Ishikawa (cell line): ENCODE data around the gene AGAP2.

ENCODE experiments used
- CEBPB ChIP-seq: IDR thresholded peaks from 2 replicates; pipeline ENCODE4 v1.6.1; 2012
- CREB1 ChIP-seq: IDR thresholded peaks from 2 replicates; pipeline ENCODE4 v1.6.1; 2012; ENCODE audit warnings: low read depth
- EGR1 ChIP-seq: IDR thresholded peaks from 2 replicates; pipeline ENCODE4 v1.6.1; 2012
- EP300 ChIP-seq: IDR thresholded peaks from 2 replicates; pipeline ENCODE4 v1.6.1; 2012; ENCODE audit warnings: borderline replicate concordance
- FOXM1 ChIP-seq: IDR thresholded peaks from 2 replicates; pipeline ENCODE4 v1.6.1; 2012; ENCODE audit warnings: low read depth, borderline replicate concordance
- NFIC ChIP-seq: IDR thresholded peaks from 2 replicates; pipeline ENCODE4 v1.6.1; 2012
- RAD21 ChIP-seq: IDR thresholded peaks from 2 replicates; pipeline ENCODE4 v1.6.1; 2012; ENCODE audit warnings: low read depth
- TAF1 ChIP-seq: IDR thresholded peaks from 2 replicates; pipeline ENCODE4 v1.6.1; 2012; ENCODE audit warnings: low read depth, mild to moderate bottlenecking
- TCF12 ChIP-seq: IDR thresholded peaks from 2 replicates; pipeline ENCODE4 v1.6.1; 2012; ENCODE audit warnings: low read depth
- TEAD4 ChIP-seq: IDR thresholded peaks from 2 replicates; pipeline ENCODE4 v1.6.1; 2012
- USF1 ChIP-seq: IDR thresholded peaks from 2 replicates; pipeline ENCODE4 v1.6.1; 2012
- YY1 ChIP-seq: IDR thresholded peaks from 2 replicates; pipeline ENCODE4 v1.6.1; 2012; ENCODE audit warnings: low read depth
- ZBTB7A ChIP-seq: IDR thresholded peaks from 2 replicates; pipeline ENCODE4 v1.6.1; 2012; ENCODE audit warnings: low read depth
- TF ChIP-seq, protein P1 (sequence below): IDR thresholded peaks from 2 replicates; pipeline ENCODE4 v1.6.1; 2012; ENCODE audit warnings: low read depth, mild to moderate bottlenecking
- TF ChIP-seq, protein P2 (sequence below): IDR thresholded peaks from 2 replicates; pipeline ENCODE4 v1.6.1; 2012

The AGAP2 gene

DNA sequence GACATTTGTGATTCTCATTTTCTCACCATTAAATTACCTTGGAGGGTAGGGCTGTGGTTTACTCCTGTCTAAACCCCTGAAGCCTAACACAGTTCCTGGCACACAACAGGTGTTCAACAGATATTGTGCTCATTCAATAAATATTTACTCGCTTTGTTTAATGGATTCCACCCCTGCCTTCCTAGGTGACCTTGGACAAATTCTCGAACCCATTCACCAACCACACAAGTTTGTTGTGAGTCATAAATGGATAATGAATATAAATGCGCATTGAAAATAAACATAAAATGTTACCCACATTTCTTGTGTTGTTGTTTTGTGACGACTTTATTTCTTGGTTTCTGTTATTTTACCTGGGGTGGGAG, 43.7 kb upstream of the AGAP2 start:
- TF ChIP-seq FOXM1 (no peak), USF1 (no peak)

DNA sequence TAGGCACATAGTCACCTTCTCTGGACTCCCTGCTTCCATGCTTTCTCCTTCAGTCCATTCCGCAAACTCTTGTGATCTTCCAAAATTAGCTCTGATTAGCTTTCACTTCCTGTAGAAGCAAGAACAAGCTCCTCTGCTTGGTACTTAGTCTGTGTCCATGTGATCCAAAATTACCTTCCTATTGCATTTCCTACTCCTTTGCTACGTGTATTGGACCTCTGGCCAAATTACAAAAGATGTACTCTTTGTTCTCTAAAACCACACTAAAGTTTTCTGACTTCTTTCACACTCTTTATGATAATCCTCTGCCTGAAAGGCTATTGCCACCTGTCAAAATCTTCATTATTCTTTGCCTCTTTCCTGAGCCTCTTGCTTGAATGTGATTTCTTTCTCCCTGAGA, 43.3 kb upstream of the AGAP2 start:
- TF ChIP-seq EP300 (no peak), CREB1 (no peak), NFIC (no peak), RAD21 (no peak), FOXM1 (no peak), USF1 (no peak), TEAD4 (no peak), TAF1 (no peak), YY1 (no peak)
- TF ChIP-seq, protein P1, sequence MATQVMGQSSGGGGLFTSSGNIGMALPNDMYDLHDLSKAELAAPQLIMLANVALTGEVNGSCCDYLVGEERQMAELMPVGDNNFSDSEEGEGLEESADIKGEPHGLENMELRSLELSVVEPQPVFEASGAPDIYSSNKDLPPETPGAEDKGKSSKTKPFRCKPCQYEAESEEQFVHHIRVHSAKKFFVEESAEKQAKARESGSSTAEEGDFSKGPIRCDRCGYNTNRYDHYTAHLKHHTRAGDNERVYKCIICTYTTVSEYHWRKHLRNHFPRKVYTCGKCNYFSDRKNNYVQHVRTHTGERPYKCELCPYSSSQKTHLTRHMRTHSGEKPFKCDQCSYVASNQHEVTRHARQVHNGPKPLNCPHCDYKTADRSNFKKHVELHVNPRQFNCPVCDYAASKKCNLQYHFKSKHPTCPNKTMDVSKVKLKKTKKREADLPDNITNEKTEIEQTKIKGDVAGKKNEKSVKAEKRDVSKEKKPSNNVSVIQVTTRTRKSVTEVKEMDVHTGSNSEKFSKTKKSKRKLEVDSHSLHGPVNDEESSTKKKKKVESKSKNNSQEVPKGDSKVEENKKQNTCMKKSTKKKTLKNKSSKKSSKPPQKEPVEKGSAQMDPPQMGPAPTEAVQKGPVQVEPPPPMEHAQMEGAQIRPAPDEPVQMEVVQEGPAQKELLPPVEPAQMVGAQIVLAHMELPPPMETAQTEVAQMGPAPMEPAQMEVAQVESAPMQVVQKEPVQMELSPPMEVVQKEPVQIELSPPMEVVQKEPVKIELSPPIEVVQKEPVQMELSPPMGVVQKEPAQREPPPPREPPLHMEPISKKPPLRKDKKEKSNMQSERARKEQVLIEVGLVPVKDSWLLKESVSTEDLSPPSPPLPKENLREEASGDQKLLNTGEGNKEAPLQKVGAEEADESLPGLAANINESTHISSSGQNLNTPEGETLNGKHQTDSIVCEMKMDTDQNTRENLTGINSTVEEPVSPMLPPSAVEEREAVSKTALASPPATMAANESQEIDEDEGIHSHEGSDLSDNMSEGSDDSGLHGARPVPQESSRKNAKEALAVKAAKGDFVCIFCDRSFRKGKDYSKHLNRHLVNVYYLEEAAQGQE = no peak

GRCh38 chr12:57781244-57781643, 42.7 kb upstream of the AGAP2 start:
- TF ChIP-seq CREB1 (no peak), FOXM1 (no peak), EGR1 (no peak), YY1 (no peak), EP300 (no peak), NFIC (no peak), TEAD4 (no peak), USF1 (no peak), CEBPB (no peak), TAF1 (no peak), ZBTB7A (no peak), RAD21 (no peak), TCF12 (no peak)
- TF ChIP-seq, protein P2, sequence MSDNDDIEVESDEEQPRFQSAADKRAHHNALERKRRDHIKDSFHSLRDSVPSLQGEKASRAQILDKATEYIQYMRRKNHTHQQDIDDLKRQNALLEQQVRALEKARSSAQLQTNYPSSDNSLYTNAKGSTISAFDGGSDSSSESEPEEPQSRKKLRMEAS = no peak
- TF ChIP-seq, protein P1 = no peak

DNA sequence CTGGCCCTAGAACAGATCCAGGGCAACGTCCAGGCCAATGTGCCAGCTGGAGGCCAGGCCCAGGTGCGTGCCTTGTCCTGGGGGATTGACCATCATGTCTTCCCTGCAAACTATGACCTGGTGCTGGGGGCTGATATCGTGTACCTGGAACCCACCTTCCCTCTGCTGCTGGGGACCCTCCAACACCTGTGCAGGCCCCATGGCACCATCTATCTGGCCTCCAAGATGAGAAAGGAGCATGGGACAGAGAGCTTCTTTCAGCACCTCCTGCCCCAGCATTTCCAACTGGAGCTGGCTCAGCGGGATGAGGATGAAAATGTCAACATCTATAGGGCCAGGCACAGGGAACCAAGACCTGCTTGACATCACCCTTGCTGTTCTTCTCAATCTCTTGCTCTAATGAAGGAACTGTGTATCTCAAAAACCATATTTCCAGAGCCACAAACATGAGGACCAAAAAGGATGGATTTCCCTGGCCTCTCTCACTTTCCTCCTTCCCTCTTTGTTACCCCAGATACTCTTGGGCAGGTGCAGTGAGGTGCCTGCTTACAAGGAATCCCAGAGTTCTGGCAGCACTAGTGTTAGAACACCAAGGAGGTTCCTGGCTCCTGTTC, 41.8 kb upstream of the AGAP2 start:
- TF ChIP-seq FOXM1 (no peak), ZBTB7A (no peak), USF1 (no peak), CEBPB (no peak), CREB1 (no peak), TEAD4 (no peak), EP300 (no peak), YY1 (no peak), NFIC (no peak), TAF1 (no peak), EGR1 (no peak), RAD21 (no peak), TCF12 (no peak)
- TF ChIP-seq, protein P1 = no peak
- TF ChIP-seq, protein P2 = no peak
